ENCODE results near the gene MAN1C1. TPM values are rescaled to one million over a fixed set of nuclear protein-coding genes. Genes with fewer than 3 reads are reported as not detected.
A peak's percentile ranks its signal among the peaks of the same experiment; 100 is the strongest.

Gene MAN1C1
- total and polyA plus RNA-seq, 9 of the 15 experiments (the other 6 are each of a cell fraction or from before 2014, with no cell fraction given) = 0.04 to 0.44 (median 0.10) TPM; not detected in 3

DNA sequence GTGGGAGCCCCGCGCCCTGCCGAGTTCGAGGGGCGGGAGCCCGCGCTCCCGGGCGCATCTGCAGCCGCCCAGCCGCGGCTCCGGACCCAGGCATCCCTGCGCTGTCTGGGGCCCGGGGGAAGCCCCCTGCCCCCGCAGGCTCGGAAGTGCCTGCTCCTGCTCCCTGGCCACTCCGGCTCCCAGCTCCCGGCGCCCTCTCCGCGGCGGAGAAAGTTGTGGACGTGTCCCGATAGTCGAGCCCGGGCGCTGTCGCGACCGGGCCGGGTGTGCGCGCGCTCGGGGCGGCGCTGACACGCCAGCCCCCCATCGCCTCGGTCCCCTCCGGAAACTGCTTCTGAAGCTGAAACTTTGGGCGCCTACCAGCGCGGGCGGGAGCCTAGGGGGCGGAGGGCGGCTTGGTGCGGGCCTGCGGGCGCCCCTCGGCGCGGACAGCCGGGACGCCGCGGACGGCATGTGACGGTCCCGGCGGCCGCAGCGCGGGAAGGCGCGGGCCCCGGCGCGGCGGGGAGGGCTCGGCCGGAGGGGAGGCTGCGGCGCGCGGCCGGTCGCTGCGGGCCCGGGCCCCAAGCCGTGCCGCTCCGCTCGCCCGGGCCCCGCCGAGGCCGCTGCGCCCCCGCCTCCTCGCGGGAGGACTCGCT, 515 bp downstream of the MAN1C1 start (continued):
- no peak for TF ChIP-seq GABPA (tag; conservative IDR thresholded peaks at IDR 0.05; ENCODE audit: low read depth)
- 0 out of 2 replicates have a peak, but pooled peaks have one; percentile 19 for TF ChIP-seq CBX1 (IDR thresholded peaks at IDR 0.05; ENCODE audit: low read depth)
- TF ChIP-seq ZFX (CRISPR knock-in tag; IDR thresholded peaks at IDR 0.05) = peak; percentile 10
- TF ChIP-seq, protein P1, sequence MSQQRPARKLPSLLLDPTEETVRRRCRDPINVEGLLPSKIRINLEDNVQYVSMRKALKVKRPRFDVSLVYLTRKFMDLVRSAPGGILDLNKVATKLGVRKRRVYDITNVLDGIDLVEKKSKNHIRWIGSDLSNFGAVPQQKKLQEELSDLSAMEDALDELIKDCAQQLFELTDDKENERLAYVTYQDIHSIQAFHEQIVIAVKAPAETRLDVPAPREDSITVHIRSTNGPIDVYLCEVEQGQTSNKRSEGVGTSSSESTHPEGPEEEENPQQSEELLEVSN (IDR thresholded peaks at IDR 0.05; ENCODE audit: borderline replicate concordance in 1 of 2, extremely low read depth in 1 of 2, insufficient read depth in 1 of 2, insufficient read length in 1 of 2, low read depth in 1 of 2, low read length in 1 of 2, poor library complexity in 1 of 2, severe bottlenecking in 1 of 2) = peak; percentile 13 to 84
- TF ChIP-seq, protein P2, sequence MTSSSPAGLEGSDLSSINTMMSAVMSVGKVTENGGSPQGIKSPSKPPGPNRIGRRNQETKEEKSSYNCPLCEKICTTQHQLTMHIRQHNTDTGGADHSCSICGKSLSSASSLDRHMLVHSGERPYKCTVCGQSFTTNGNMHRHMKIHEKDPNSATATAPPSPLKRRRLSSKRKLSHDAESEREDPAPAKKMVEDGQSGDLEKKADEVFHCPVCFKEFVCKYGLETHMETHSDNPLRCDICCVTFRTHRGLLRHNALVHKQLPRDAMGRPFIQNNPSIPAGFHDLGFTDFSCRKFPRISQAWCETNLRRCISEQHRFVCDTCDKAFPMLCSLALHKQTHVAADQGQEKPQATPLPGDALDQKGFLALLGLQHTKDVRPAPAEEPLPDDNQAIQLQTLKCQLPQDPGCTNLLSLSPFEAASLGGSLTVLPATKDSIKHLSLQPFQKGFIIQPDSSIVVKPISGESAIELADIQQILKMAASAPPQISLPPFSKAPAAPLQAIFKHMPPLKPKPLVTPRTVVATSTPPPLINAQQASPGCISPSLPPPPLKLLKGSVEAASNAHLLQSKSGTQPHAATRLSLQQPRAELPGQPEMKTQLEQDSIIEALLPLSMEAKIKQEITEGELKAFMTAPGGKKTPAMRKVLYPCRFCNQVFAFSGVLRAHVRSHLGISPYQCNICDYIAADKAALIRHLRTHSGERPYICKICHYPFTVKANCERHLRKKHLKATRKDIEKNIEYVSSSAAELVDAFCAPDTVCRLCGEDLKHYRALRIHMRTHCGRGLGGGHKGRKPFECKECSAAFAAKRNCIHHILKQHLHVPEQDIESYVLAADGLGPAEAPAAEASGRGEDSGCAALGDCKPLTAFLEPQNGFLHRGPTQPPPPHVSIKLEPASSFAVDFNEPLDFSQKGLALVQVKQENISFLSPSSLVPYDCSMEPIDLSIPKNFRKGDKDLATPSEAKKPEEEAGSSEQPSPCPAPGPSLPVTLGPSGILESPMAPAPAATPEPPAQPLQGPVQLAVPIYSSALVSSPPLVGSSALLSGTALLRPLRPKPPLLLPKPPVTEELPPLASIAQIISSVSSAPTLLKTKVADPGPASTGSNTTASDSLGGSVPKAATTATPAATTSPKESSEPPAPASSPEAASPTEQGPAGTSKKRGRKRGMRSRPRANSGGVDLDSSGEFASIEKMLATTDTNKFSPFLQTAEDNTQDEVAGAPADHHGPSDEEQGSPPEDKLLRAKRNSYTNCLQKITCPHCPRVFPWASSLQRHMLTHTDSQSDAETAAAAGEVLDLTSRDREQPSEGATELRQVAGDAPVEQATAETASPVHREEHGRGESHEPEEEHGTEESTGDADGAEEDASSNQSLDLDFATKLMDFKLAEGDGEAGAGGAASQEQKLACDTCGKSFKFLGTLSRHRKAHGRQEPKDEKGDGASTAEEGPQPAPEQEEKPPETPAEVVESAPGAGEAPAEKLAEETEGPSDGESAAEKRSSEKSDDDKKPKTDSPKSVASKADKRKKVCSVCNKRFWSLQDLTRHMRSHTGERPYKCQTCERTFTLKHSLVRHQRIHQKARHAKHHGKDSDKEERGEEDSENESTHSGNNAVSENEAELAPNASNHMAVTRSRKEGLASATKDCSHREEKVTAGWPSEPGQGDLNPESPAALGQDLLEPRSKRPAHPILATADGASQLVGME (CRISPR knock-in tag; IDR thresholded peaks at IDR 0.05) = peak; percentile 72; the same call in 1 of the 2 replicates
- TF ChIP-seq, protein P3, sequence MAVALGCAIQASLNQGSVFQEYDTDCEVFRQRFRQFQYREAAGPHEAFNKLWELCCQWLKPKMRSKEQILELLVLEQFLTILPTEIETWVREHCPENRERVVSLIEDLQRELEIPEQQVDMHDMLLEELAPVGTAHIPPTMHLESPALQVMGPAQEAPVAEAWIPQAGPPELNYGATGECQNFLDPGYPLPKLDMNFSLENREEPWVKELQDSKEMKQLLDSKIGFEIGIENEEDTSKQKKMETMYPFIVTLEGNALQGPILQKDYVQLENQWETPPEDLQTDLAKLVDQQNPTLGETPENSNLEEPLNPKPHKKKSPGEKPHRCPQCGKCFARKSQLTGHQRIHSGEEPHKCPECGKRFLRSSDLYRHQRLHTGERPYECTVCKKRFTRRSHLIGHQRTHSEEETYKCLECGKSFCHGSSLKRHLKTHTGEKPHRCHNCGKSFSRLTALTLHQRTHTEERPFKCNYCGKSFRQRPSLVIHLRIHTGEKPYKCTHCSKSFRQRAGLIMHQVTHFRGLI (CRISPR knock-in tag; IDR thresholded peaks at IDR 0.05) = no peak
- TF ChIP-seq ZNF551 (CRISPR knock-in tag; IDR thresholded peaks at IDR 0.05) = no peak
- 0 out of 2 replicates have a peak, but pooled peaks have one; percentile 58 for TF ChIP-seq KDM2B (CRISPR knock-in tag; IDR thresholded peaks at IDR 0.05)
- no peak for TF ChIP-seq L3MBTL2 (IDR thresholded peaks at IDR 0.05)
- TF ChIP-seq, protein P4, sequence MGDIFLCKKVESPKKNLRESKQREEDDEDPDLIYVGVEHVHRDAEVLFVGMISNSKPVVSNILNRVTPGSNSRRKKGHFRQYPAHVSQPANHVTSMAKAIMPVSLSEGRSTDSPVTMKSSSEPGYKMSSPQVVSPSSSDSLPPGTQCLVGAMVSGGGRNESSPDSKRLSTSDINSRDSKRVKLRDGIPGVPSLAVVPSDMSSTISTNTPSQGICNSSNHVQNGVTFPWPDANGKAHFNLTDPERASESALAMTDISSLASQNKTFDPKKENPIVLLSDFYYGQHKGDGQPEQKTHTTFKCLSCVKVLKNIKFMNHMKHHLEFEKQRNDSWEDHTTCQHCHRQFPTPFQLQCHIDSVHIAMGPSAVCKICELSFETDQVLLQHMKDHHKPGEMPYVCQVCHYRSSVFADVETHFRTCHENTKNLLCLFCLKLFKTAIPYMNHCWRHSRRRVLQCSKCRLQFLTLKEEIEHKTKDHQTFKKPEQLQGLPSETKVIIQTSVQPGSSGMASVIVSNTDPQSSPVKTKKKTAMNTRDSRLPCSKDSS (IDR thresholded peaks at IDR 0.05; ENCODE audit: low read depth, partially characterized antibody) = no peak
- TF ChIP-seq, protein P5, sequence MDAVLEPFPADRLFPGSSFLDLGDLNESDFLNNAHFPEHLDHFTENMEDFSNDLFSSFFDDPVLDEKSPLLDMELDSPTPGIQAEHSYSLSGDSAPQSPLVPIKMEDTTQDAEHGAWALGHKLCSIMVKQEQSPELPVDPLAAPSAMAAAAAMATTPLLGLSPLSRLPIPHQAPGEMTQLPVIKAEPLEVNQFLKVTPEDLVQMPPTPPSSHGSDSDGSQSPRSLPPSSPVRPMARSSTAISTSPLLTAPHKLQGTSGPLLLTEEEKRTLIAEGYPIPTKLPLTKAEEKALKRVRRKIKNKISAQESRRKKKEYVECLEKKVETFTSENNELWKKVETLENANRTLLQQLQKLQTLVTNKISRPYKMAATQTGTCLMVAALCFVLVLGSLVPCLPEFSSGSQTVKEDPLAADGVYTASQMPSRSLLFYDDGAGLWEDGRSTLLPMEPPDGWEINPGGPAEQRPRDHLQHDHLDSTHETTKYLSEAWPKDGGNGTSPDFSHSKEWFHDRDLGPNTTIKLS (IDR thresholded peaks at IDR 0.05; ENCODE audit: borderline replicate concordance, low read depth) = no peak
